ENCODE results near the gene RNF220.

DNA sequence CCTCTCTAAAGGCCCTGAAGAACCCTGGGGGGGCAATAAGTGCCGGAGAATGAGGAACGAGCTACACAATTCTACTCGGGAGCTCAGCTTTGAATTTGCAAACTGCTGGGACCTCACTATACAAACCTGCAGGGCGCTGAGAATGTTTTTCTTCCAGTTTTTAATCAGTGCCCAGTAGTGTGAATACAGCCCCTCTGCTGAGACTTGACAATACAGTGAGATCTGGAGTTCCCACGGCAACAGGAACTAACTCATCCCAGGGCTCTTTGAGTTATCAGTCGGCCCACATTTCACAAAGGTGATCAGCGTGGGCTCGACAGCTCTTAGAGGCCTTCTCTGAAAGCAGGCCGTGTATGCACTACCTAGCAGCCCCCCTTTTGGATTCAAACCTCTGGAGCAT lies 227.5 kb downstream of the RNF220 start:
- no peak for TF ChIP-seq POLR2AphosphoS2 (IDR thresholded peaks at IDR 0.05; ENCODE audit: low read length)
- TF ChIP-seq TSHZ1 (CRISPR knock-in tag; IDR thresholded peaks at IDR 0.05) = no peak
- TF ChIP-seq VEZF1 (CRISPR knock-in tag; IDR thresholded peaks at IDR 0.05) = no peak
- TF ChIP-seq NFYB (IDR thresholded peaks at IDR 0.05; ENCODE audit: extremely low read depth, insufficient read length) = no peak

Data from K562 (cell line).